Endothelial cell of umbilical vein (primary cell): ENCODE measurements around the gene OTOS.

ENCODE experiments used
- EZH2 ChIP-seq: IDR thresholded peaks from 2 replicates; pipeline ENCODE4 v1.6.1; 2012; ENCODE audit warnings: borderline replicate concordance, low read depth, mild to moderate bottlenecking, moderate library complexity, low read length, inconsistent platforms; ENCODE audit not compliant: severe bottlenecking
- MYC ChIP-seq: IDR thresholded peaks from one replicate; pipeline ENCODE4 v1.6.1; 2011; ENCODE audit warnings: mild to moderate bottlenecking, low read depth, low read length
- POLR2AphosphoS5 ChIP-seq: IDR thresholded peaks from 2 replicates; pipeline ENCODE4 v1.6.1; 2012; ENCODE audit warnings: low read depth, mild to moderate bottlenecking, control low read depth, low read length, moderate library complexity; ENCODE audit not compliant: insufficient read depth
- TF ChIP-seq, protein P1 (sequence below), 2 donors: IDR thresholded peaks; 1 replicate in 1 of 2; 2 replicates in 1 of 2; pipeline ENCODE4 v1.5.1; 2011; ENCODE audit warnings: low read length in 2 of 2, mild to moderate bottlenecking in 2 of 2, moderate library complexity in 2 of 2, control low read depth in 1 of 2, inconsistent platforms in 1 of 2, low read depth in 1 of 2; ENCODE audit not compliant: insufficient read depth in 1 of 2; ENCODE audit errors: extremely low read depth in 1 of 2
- TF ChIP-seq, protein P2 (sequence below): IDR thresholded peaks from 2 replicates; pipeline ENCODE4 v1.6.1; 2011; ENCODE audit not compliant: insufficient read depth, insufficient read length

DNA sequence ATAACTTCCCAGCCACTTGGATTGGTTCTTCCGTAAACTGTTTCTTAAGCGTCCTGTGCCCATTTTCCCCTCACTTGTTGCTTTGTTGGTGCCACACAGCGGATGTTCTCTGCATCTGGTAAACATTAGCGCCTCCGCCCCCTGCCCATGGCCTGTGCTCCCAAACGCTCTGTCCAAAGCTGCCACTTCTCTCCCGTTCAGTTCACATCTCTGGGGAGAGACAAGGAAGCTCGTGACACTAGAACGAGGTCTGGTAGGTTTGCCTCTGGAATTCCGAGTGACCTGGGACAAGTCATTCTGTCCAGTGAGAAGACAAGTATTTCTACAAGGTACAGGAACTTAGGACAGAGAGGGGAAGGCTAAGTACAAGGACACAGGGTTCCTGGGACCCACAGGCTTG lies 13.7 kb downstream of the OTOS start:
- TF ChIP-seq EZH2 (no peak), MYC (no peak), POLR2AphosphoS5 (no peak)
- TF ChIP-seq, protein P1, sequence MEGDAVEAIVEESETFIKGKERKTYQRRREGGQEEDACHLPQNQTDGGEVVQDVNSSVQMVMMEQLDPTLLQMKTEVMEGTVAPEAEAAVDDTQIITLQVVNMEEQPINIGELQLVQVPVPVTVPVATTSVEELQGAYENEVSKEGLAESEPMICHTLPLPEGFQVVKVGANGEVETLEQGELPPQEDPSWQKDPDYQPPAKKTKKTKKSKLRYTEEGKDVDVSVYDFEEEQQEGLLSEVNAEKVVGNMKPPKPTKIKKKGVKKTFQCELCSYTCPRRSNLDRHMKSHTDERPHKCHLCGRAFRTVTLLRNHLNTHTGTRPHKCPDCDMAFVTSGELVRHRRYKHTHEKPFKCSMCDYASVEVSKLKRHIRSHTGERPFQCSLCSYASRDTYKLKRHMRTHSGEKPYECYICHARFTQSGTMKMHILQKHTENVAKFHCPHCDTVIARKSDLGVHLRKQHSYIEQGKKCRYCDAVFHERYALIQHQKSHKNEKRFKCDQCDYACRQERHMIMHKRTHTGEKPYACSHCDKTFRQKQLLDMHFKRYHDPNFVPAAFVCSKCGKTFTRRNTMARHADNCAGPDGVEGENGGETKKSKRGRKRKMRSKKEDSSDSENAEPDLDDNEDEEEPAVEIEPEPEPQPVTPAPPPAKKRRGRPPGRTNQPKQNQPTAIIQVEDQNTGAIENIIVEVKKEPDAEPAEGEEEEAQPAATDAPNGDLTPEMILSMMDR (IDR thresholded peaks at IDR 0.05; ENCODE audit: extremely low read depth in 1 of 2, insufficient read depth in 1 of 2, low read depth in 1 of 2, low read length in 2 of 2) = no peak
- TF ChIP-seq, protein P2, sequence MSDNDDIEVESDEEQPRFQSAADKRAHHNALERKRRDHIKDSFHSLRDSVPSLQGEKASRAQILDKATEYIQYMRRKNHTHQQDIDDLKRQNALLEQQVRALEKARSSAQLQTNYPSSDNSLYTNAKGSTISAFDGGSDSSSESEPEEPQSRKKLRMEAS = no peak
